ENCODE measurements around the gene UQCRC1. TPM values are rescaled to one million over a fixed set of nuclear protein-coding genes. Genes with fewer than 3 reads are reported as not detected.

Gene UQCRC1
- total and polyA plus RNA-seq, 2 of the 8 experiments (the other 6 are each of a cell fraction or from before 2014, with no cell fraction given) = 310 to 720 TPM

DNA sequence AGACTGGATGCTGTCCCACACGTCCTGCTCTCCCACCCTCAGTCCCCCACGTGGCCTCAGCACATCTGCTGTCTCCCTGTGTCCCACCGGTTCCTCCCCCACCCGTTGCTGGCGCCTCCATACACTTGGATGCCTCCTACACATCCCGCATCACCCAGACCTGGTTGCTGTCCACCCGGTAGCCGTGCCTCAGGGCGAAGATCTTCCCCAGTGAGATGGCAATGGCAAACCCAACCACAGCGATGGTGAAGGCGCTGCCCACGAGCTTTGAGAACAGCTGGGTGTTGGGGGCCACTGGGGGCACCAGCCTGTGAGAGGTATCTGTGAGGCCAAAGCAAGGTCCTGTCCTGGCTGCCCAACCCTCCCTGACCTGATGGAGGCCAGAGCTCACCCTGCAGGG is 21.4 kb upstream of the UQCRC1 start:
- Histone ChIP-seq H2BK12ac (ENCODE audit: low read depth, low read length) (no peak overlapping the region), H3K4me1 (replicated peaks in 1 of 4; ENCODE audit: control insufficient read depth in 3 of 4, insufficient read depth in 4 of 4, low read length in 3 of 4) (peaks cover 0 to 2% (median 0%) of the 10 kb centered on the region in 4 experiments; a peak in 2 of 7 replicates), H3K23ac (ENCODE audit: insufficient read length) (no peak overlapping the region), H3K9me3 (ENCODE audit: insufficient read depth in 2 of 2, low read depth in 1 of 2, low read length in 1 of 2) (no peaks in the 10 kb centered on the region), H2BK5ac (ENCODE audit: low read depth, low read length) (peak overlapping the region; percentile 56; the same call in 1 of the 2 replicates), H2BK120ac (replicated peaks; ENCODE audit: low read depth, low read length) (no peak overlapping the region), H3K36me3 (ENCODE audit: control insufficient read depth in 2 of 4, insufficient read depth in 4 of 4, low read length in 3 of 4) (peaks cover 20 to 52% (median 34%) of the 10 kb centered on the region in 4 experiments), H2BK15ac (ENCODE audit: low read length) (no peak overlapping the region), H2AK5ac (ENCODE audit: low read depth, low read length) (no peak overlapping the region), H3K14ac (ENCODE audit: insufficient read length) (no peak overlapping the region), H4K20me1 (replicated peaks in 1 of 2; ENCODE audit: control insufficient read depth in 1 of 2, insufficient read depth in 2 of 2, low read length in 2 of 2) (peaks cover 6 to 32% of the 10 kb centered on the region in 2 experiments), H3K4me2 (ENCODE audit: insufficient read depth in 1 of 2, low read depth in 2 of 2, low read length in 2 of 2) (no peak overlapping the region), H3K23me2 (ENCODE audit: low read depth, low read length) (peaks cover 2% of the 10 kb centered on the region; the same call in 1 of the 2 replicates), H3K9ac (replicated peaks in 1 of 4; ENCODE audit: extremely low read depth in 1 of 4, low read depth in 3 of 4, low read length in 3 of 4) (no peak overlapping the region), H3K79me2 (ENCODE audit: control insufficient read depth in 1 of 2, insufficient read depth in 2 of 2, low read length in 2 of 2) (peaks cover 0 to 9% of the 10 kb centered on the region in 2 experiments; a peak in 1 of 4 replicates), H3K4ac (replicated peaks; ENCODE audit: insufficient read length, low read depth, low read length) (no peak overlapping the region), H4K91ac (replicated peaks; ENCODE audit: insufficient read length, low read length) (no peak overlapping the region), H2AFZ (ENCODE audit: low read length) (no peak overlapping the region), H4K5ac (ENCODE audit: insufficient read length, low read depth, low read length) (no peak overlapping the region), H3K27me3 (replicated peaks in 1 of 4; ENCODE audit: control insufficient read depth in 3 of 4, extremely low read depth in 1 of 4, insufficient read depth in 3 of 4, low read length in 3 of 4) (no peaks in the 10 kb centered on the region; a peak in 1 of 7 replicates), H2BK20ac (ENCODE audit: low read length) (no peak overlapping the region), H3K56ac (replicated peaks; ENCODE audit: insufficient read length, low read depth, low read length) (no peak overlapping the region), H3K27ac (ENCODE audit: low read depth, low read length) (no peak overlapping the region), H3K4me3 (ENCODE audit: extremely low read depth in 1 of 4, insufficient read depth in 2 of 4, low read depth in 3 of 4, low read length in 4 of 4) (no peak overlapping the region), H3K79me1 (ENCODE audit: low read depth, low read length) (peaks cover 7% of the 10 kb centered on the region), H3K18ac (ENCODE audit: extremely low read depth, low read length) (no peak overlapping the region), H4K8ac (ENCODE audit: extremely low read depth, insufficient read depth, low read length) (no peak overlapping the region)
- WGBS, 2 experiments (ENCODE audit: extremely low coverage in 1 of 2, insufficient coverage in 1 of 2, insufficient read length in 1 of 2, insufficient replicate concordance in 2 of 2, low coverage in 1 of 2, low lambda C conversion rate in 2 of 2, missing lambda C conversion rate in 1 of 2) = 93% methylated on average over 12 of the region's 12 CpGs; no CpG with 5 or more reads in 1 of the 2 experiments
- no peak for FAIRE-seq
- no peak for DNase-seq (ENCODE audit: low read depth in 1 of 2, low spot score in 2 of 2)
- CTCF ChIA-PET (ENCODE audit: partially characterized antibody) = interaction anchor here (0.7 to 1.6 kb wide), 2 partner anchors 55 to 72 kb away, joined by 4 read pairs; partner anchors contain the start of gene NCKIPSD
- POLR2A ChIA-PET (ENCODE audit: partially characterized antibody) = interaction anchor here (0.6 to 6.5 kb wide), 3 partner anchors 7 to 159 kb away, joined by 3 to 71 read pairs (median 3); partner anchors contain the start of gene TMEM89
- TF ChIP-seq HDAC6 (IDR thresholded peaks at IDR 0.05; ENCODE audit: low read depth, low read length) (no peak), CREB1 (IDR thresholded peaks at IDR 0.05) (no peak), KDM4A (IDR thresholded peaks at IDR 0.05; ENCODE audit: low read depth, low read length, severe bottlenecking) (no peak), RXRA (IDR thresholded peaks at IDR 0.05; ENCODE audit: insufficient read depth, low read depth, low read length) (no peak), CHD1 (IDR thresholded peaks at IDR 0.05; ENCODE audit: low read depth, low read length) (no peak), SP2 (IDR thresholded peaks at IDR 0.05; ENCODE audit: low read length) (no peak)
- TF ChIP-seq, protein P1, sequence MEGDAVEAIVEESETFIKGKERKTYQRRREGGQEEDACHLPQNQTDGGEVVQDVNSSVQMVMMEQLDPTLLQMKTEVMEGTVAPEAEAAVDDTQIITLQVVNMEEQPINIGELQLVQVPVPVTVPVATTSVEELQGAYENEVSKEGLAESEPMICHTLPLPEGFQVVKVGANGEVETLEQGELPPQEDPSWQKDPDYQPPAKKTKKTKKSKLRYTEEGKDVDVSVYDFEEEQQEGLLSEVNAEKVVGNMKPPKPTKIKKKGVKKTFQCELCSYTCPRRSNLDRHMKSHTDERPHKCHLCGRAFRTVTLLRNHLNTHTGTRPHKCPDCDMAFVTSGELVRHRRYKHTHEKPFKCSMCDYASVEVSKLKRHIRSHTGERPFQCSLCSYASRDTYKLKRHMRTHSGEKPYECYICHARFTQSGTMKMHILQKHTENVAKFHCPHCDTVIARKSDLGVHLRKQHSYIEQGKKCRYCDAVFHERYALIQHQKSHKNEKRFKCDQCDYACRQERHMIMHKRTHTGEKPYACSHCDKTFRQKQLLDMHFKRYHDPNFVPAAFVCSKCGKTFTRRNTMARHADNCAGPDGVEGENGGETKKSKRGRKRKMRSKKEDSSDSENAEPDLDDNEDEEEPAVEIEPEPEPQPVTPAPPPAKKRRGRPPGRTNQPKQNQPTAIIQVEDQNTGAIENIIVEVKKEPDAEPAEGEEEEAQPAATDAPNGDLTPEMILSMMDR (IDR thresholded peaks at IDR 0.05; ENCODE audit: control extremely low read depth in 1 of 3, insufficient read depth in 1 of 3, low read depth in 1 of 3, low read length in 3 of 3) = no peak

All from H1 (cell line).